ENCODE measurements around the gene TEX10.
A peak's percentile ranks its signal among the peaks of the same experiment; 100 is the strongest.
"Not testable (repeated sequence)": the region's sequence is repeated elsewhere in the genome, so short reads cannot be mapped to it uniquely, and the experiment has no call there.

The TEX10 gene

GRCh38 chr9:100352201-100352726, 478 bp downstream of the TEX10 start:
- H3K27ac ChIP-seq = peak overlapping the region; percentile 78 to 97 (median 91)
- H3K4me3 ChIP-seq = peak overlapping the region; percentile 80 to 99 (median 98)

- Histone ChIP-seq H3K27ac (peak overlapping the region in 4 of 21 experiments; percentile 83 to 97 (median 94)), H3K4me3 (peak overlapping the region; percentile 80 to 99 (median 98))
Observed at GRCh38 chr9:100351508-100351907, 1.2 kb downstream of the TEX10 start.

GRCh38 chr9:100350188-100350587, 2.6 kb downstream of the TEX10 start:
- Histone ChIP-seq H3K27ac (no peak overlapping the region), H3K4me3 (no peak overlapping the region)

GRCh38 chr9:100346836-100347235, 5.9 kb downstream of the TEX10 start:
- H3K4me3 ChIP-seq = no peak overlapping the region
- H3K27ac ChIP-seq = no peak overlapping the region

GRCh38 chr9:100341889-100342288, 10.9 kb downstream of the TEX10 start:
- Histone ChIP-seq H3K27ac (no peak overlapping the region), H3K4me3 (no peak overlapping the region)

DNA sequence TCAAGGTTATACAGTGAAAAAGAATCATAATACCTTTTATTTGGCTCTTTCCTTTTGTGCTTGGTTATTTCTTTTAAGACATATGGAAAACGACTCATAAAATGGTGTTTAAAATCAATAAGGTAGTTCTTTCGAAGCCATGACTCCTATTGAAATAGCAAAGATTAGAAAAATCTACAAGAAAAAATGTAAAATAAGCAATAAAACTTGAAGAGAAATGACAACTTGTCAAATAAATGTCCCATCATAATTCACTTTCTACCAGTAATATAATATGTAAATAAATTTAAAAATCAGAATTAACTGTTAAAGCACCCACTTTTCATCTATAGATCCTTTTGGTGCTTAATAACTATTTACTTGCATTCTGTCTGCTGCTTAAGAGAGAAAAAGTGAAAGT, 12.5 kb downstream of the TEX10 start:
- no peak overlapping the region for H3K4me3 ChIP-seq
- H3K27ac ChIP-seq = no peak overlapping the region

DNA sequence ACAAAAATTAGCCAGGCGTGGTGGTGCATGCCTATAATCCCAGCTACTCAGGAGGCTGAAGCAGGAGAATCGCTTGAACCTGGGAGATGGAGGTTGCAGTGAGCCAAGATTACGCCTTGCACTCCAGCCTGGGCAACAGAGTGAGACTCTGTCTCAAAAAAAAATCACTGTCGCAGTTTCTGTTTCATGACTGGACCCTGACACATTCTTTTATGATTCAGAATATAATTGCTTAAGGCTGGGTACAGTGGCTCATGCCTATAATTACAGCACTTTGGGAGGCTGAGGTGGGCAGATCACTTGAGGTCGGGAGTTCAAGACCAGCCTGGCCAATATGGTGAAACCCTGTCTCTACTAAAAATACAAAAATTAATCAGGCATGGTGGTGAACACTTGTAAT, 14.0 kb downstream of the TEX10 start:
- H3K4me3 ChIP-seq, H3K27ac ChIP-seq: not testable (repeated sequence)

DNA sequence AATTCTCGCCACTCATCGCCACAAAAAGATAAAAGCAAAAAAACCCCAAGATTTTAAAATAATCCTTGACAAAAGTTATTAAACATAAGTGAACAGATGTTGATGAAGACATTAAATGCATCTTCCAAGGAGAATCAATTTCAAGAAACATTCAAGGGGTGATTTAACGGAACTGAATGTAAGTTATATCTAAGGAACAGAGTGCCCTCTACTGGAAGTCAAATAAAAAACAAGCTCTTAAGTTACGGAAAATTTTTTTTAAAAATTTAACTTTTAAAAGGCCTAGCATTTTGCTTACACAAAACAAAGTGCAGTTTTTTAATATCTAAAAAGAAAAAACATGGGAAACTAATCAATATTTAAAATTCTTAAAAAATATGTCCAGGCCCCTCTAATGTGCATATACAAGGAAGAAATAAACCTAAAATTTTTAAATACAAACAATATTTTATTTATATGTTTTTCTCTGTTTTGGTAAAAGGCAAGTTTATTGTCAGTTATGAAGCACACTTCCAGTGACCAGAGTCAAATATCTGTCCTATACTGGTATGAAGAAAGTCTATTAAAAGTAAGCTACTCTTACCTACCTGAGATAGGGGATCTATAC, 28.0 kb downstream of the TEX10 start:
- H3K27ac ChIP-seq = no peak overlapping the region
- no peak overlapping the region for H3K4me3 ChIP-seq

- no peak overlapping the region for H3K4me3 ChIP-seq
- H3K27ac ChIP-seq = no peak overlapping the region
Observed at GRCh38 chr9:100322954-100323536, 29.7 kb downstream of the TEX10 start.

DNA sequence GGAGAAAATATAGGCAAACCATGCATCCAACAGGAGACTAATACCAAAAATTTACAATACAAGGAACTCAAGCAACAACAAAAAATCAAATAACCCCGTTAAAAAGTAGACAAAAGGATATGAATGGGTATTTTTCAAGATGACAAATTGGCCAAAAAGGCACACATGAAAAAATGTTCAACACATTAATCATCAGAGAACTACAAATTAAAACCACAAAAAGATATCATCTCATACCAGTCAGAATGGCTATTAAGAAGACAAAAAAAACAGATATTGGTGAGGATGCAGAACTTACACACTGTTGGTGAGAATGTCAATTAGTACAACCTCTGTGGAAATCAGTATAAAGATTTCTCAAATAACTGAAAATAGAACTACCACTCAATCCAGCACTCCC, 35.0 kb downstream of the TEX10 start:
- Histone ChIP-seq H3K27ac (no peak overlapping the region), H3K4me3 (no peak overlapping the region)

- Histone ChIP-seq H3K27ac (no peak overlapping the region), H3K4me3 (no peak overlapping the region)
Observed at GRCh38 chr9:100315561-100315960, 37.2 kb downstream of the TEX10 start.

- H3K4me3 ChIP-seq = no peak overlapping the region
- no peak overlapping the region for H3K27ac ChIP-seq
Observed at GRCh38 chr9:100309992-100310391, 42.8 kb downstream of the TEX10 start.

DNA sequence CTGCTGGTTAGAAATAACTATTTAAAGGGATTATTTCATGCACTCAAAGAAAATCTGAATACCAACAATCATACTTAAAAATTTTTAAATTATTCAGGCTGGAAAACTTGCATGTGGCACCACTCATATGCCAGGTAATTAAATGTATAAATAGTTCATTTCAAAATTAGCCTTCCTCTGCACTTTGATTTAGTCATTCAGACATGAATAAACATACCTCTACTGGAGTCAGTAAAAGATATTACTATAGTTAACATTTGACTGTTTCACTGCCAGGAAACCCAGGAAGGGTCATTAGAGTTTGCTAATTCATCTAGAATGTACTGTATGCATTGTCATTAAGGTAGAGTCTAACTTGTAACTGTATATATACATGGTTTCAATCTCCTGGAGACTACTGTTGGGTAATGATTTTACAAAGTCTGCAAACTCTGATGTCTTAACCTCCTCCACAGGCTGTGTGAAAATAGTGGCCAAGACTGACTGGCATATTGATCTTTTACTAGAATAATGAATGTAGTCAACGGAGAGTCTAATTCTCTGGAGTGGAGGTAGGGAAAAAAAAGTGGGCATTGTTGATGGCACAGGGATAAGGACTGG, 43.7 kb downstream of the TEX10 start:
- no peak overlapping the region for H3K4me3 ChIP-seq
- H3K27ac ChIP-seq = no peak overlapping the region

- Histone ChIP-seq H3K27ac (no peak overlapping the region), H3K4me3 (no peak overlapping the region)
Observed at GRCh38 chr9:100307080-100307479, 45.7 kb downstream of the TEX10 start.

- Histone ChIP-seq H3K4me3 (no peak overlapping the region), H3K27ac (no peak overlapping the region)
Observed at GRCh38 chr9:100306283-100306682, 46.5 kb downstream of the TEX10 start.

GRCh38 chr9:100303747-100304146, 49.0 kb downstream of the TEX10 start:
- H3K27ac ChIP-seq = no peak overlapping the region

GRCh38 chr9:100298378-100298777, 54.4 kb downstream of the TEX10 start:
- H3K27ac ChIP-seq = no peak overlapping the region
- H3K4me3 ChIP-seq = no peak overlapping the region

More at GRCh38 chr9:100303747-100304146, 49.0 kb downstream of the TEX10 start:
- H3K4me3 ChIP-seq = no peak overlapping the region

DNA sequence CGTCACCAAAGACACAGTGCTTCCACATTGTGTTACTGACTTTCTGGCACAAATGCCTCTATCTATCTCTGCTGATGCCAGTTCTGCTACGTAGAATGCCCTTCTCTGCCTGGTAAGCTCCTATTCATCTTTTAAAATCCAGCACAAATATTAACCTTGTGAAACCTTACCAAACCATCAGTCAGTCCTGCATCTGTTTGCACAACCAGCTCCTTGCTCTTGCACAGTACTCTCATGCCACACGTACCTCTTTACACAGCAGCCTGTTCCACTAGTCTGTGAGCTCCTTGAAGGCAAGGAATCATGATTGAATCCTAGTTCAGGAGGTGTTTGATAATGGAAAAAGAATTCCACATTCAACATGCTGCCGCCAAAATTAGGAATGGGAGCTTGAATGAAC, 56.3 kb downstream of the TEX10 start:
- no peak overlapping the region for H3K27ac ChIP-seq

GRCh38 chr9:100295240-100295639, 57.5 kb downstream of the TEX10 start:
- H3K4me3 ChIP-seq = no peak overlapping the region

More for the DNA sequence above, 56.3 kb downstream of the TEX10 start:
- H3K4me3 ChIP-seq = no peak overlapping the region

GRCh38 chr9:100294806-100295205, 57.9 kb downstream of the TEX10 start:
- Histone ChIP-seq H3K27ac (no peak overlapping the region), H3K4me3 (no peak overlapping the region)

More at GRCh38 chr9:100295240-100295639, 57.5 kb downstream of the TEX10 start:
- H3K27ac ChIP-seq = no peak overlapping the region

- Histone ChIP-seq H3K27ac (no peak overlapping the region), H3K4me3 (no peak overlapping the region)
Observed at GRCh38 chr9:100294341-100294740, 58.4 kb downstream of the TEX10 start.
